Adipose tissue (tissue), 3 donors: ENCODE data around the gene RIT2. TPM values are rescaled to one million over a fixed set of nuclear protein-coding genes. Genes with fewer than 3 reads are reported as not detected.

Experiments used
- H3K27ac ChIP-seq: one replicate; pipeline ENCODE4 v1.5.1; 2013; ENCODE audit warnings: low read depth, low read length
- WGBS, 3 donors: extraction: QIAGEN DNeasy Blood & Tissue Kit; methylation state at CpG; one replicate each; pipeline ENCODE4 v1.1.7; 2013; 5-methylcytosine and 5-hydroxymethylcytosine counted together
- polyA plus RNA-seq, 3 donors: library from polyadenylated mRNA; stranded (reverse); fragments of 200-250 nt; gene quantifications; one replicate each; pipeline ENCODE4 v1.2.3, GENCODE V29; 2013
- donor health status: healthy with polysubstance abuse.
- donor health status: Bipolar disorder and iron deficiency.
- donor health status: healthy.

Gene RIT2
- polyA plus RNA-seq, 3 donors, result not detected

DNA sequence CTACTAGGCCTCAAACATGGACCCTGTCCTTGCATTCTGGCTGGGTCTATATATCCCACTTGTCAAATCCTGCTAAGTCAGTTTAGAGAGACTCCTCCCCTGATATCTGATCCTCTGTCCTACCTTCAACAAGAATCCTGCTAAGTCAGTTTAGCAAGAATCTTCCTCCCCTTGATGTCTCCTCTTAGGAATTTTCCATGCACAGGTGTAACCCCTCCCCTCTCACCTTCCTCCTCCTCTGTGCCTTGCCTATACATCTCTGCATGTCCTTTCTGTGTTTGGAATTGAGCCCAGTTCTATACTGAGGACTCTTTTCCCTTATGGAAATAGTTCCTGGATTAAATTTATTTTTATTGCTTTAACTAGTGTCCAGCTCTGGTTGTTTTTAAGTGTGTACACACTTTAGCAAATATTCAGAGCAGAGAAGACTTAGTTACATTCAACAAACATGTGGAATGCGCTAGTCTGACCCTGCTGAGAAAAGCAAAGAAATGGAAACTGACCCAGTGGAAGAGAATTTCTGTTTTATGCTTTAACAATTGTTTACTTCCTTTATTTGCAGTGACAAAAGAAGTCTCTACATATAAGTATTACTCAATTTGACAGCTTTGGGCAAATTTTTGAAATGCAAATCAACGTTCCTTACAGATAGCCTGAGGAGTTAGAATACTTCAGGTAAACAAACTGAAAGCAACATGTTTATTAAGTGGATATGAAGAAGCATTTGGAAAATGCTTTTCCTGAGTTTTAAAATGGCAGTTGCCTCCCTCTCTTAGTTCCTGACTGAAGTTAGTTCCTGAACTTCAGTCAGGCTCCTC, 80.6 kb downstream of the RIT2 start:
- no peak overlapping the region for H3K27ac ChIP-seq
- WGBS, 3 donors, result 32 to 53% (median 51%) methylated on average over 2 of the region's 2 CpGs

DNA sequence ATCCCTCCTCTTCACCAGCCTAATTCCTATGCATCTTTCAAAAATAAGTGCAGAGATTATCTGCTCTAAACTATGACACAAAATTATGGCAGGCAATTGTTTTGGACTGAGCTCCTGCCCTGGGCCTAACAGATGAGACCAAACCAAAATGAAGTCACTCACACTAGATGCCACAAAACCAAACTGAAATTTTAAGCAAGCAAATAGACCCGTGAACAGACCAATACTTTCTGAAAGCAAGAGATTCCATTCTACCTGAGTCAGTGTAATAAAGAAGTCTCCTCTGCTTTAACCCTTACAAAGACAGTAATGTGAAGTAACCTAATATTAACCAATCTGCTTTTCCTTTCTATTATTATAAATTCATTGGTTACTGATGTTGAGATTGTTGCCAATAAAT, 84.3 kb downstream of the RIT2 start:
- H3K27ac ChIP-seq, result no peak overlapping the region
- 39 to 73% (median 68%) methylated on average over 1 of the region's 1 CpG for WGBS, 3 donors

GRCh38 chr18:43029414-43029813, 86.1 kb downstream of the RIT2 start:
- H3K27ac ChIP-seq, result no peak overlapping the region

GRCh38 chr18:43022874-43023273, 92.6 kb downstream of the RIT2 start:
- 61 to 69% (median 64%) methylated on average over 3 of the region's 3 CpGs for WGBS, 3 donors
- H3K27ac ChIP-seq, result no peak overlapping the region

DNA sequence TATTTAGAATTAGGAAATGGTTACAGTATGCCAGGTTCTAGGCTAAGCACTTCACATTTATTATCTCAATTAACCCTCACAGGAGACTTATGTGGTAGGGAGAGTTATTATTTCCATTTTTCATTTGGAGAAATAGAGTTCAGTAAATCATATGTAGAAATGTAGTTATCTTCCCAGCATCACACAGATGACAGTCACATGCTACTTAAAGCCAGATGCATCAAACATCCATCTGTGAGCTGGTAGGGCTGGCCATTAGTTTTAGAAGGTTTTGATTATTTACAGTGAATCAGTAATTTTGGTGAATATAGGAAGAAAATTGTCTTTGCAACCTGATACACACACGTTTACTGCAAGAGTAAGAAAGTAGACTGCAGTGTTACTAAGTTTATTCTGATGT, 97.9 kb downstream of the RIT2 start:
- H3K27ac ChIP-seq, result no peak overlapping the region
- 57 to 70% (median 68%) methylated on average over 1 of the region's 1 CpG for WGBS, 3 donors

GRCh38 chr18:43013486-43013885, 102.0 kb downstream of the RIT2 start:
- WGBS, 3 donors, result 69 to 74% (median 72%) methylated on average over 3 of the region's 3 CpGs
- no peak overlapping the region for H3K27ac ChIP-seq

DNA sequence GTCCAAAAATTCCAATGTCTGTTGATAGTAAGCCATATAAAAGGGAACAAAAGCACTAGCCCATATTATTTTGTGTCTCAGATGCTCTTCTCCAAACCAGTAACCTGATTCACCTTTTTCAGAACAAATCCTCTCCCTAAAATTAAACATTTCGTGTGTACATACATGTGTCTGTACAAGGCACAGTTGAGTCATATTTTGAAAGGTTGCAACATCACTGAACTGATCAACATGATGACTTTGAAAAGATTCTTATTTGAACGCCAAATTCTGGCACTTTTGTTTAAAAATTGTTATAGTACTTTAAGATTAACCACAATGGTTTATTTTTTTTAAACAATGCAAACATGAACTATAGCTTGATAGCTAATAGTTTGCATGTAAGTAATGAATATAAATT, 102.5 kb downstream of the RIT2 start:
- H3K27ac ChIP-seq, result no peak overlapping the region
- 46 to 69% (median 65%) methylated on average over 2 of the region's 2 CpGs for WGBS, 3 donors

- no peak overlapping the region for H3K27ac ChIP-seq
- 60 to 69% (median 67%) methylated on average over 1 of the region's 1 CpG for WGBS, 3 donors
Observed at GRCh38 chr18:43010611-43011010, 104.9 kb downstream of the RIT2 start.

- WGBS, 3 donors, result 59 to 68% (median 67%) methylated on average over 5 of the region's 5 CpGs
- H3K27ac ChIP-seq, result no peak overlapping the region
Observed at GRCh38 chr18:43009674-43010073, 105.8 kb downstream of the RIT2 start.

- WGBS, 3 donors, result 56 to 85% (median 75%) methylated on average over 2 of the region's 2 CpGs
- no peak overlapping the region for H3K27ac ChIP-seq
Observed at GRCh38 chr18:43007365-43007764, 108.1 kb downstream of the RIT2 start.

DNA sequence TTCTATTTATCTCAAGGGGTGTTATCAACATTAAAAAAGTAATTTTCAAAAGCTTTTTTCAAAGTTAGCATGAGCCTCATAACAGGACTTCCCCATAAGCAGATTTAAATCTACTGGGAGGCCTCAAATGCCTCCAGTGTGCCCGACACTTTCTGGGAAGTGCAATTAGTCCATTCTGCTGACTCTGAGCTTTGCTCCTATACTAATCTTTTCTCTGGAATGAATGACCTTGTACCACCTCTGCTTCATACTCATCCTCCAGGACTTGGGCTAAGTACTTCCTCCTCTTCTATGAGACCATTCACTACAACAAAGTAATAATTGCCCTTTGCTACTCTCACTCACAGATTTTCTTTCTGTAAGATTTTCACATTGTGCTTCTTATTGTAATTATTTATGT, 111.1 kb downstream of the RIT2 start:
- H3K27ac ChIP-seq, result no peak overlapping the region
- 70 to 72% (median 71%) methylated on average over 1 of the region's 1 CpG for WGBS, 3 donors

- 60 to 79% (median 71%) methylated on average over 2 of the region's 2 CpGs for WGBS, 3 donors
Observed at GRCh38 chr18:43001821-43002220, 113.7 kb downstream of the RIT2 start.

GRCh38 chr18:42996824-42997223, 118.7 kb downstream of the RIT2 start:
- no peak overlapping the region for H3K27ac ChIP-seq

More at GRCh38 chr18:43001821-43002220, 113.7 kb downstream of the RIT2 start:
- no peak overlapping the region for H3K27ac ChIP-seq

GRCh38 chr18:42980426-42980825, 135.1 kb downstream of the RIT2 start:
- 69 to 94% (median 85%) methylated on average over 1 of the region's 1 CpG for WGBS, 3 donors
- H3K27ac ChIP-seq, result no peak overlapping the region

- 29 to 48% (median 47%) methylated on average over 4 of the region's 4 CpGs for WGBS, 3 donors
- no peak overlapping the region for H3K27ac ChIP-seq
Observed at GRCh38 chr18:42977982-42978637, 137.4 kb downstream of the RIT2 start.

- H3K27ac ChIP-seq, result no peak overlapping the region
- WGBS, 3 donors, result 30 to 47% (median 43%) methylated on average over 3 of the region's 3 CpGs
Observed at GRCh38 chr18:42976869-42977590, 138.5 kb downstream of the RIT2 start.

DNA sequence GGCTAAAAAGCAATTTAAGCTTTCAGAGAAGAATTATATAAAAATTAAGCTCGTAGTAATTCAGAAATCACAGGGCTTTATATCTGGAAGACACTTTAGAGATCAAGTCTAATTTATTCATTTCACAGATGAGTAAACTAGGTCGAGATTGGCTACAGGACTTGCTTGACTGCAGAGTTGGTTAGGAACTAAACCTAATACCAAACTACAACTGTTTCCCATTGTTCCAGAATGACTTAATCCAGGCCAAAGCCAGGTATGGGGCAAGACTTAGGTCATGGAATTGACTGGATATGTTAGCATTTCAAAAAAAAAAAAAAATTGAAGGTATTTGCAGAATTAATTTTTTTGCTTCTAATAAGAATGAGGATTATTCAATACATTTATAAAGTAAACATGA, 146.1 kb downstream of the RIT2 start:
- no peak overlapping the region for H3K27ac ChIP-seq
- 57 to 76% (median 61%) methylated on average over 2 of the region's 2 CpGs for WGBS, 3 donors

- no peak overlapping the region for H3K27ac ChIP-seq
- 73 to 92% (median 83%) methylated on average over 3 of the region's 3 CpGs for WGBS, 3 donors
Observed at GRCh38 chr18:42961298-42961697, 154.2 kb downstream of the RIT2 start.

DNA sequence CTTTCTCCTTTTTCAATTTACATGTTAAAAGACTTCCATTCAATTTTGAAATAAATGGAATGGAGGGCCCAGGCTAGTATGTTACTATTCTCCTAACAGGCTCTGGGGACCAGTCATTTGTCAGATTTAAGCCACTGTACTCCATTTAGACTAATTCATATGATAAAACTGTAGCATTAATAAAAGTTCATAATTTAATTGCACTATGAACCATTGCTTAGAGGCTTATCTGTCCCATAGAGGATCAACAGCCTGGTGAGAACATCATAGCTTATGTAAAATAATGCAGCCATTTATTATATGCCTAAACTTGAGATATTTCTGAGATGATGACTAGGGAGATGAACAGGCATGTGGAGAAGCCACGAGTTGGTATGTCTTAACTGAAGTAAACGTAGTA, 156.0 kb downstream of the RIT2 start:
- 51 to 65% (median 60%) methylated on average over 2 of the region's 2 CpGs for WGBS, 3 donors
- no peak overlapping the region for H3K27ac ChIP-seq
